ENCODE results near the gene DDX24.

DNA sequence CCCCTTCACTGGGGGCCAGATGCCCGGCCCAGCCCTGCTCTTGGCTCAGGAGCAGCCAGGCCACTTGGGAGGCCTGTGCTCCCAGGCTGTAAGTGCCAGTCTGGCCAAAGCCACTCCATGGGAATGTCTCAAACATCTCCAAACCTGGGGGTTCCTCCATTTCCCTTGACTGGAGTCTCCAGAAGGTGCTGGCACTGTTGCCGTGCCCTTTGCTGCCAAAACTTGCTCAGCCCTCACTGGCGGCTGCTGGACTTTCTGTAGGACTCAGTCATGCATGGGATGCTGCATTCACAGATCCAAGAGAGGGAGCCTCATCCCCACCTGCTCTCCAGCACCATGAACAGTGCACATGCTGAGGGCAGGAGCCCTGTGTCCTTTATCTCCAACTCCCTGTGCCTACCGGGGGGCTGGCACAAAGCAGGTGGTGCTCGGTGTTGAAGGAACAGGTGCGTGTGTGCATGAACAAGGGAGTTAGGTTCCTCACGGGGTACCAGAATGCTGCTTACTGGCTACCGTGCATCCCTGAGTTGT, 64.5 kb downstream of the DDX24 start:
- TF ChIP-seq EP300 (IDR thresholded peaks at IDR 0.05) (no peak), CTCF (IDR thresholded peaks at IDR 0.05) (no peak)

All from gastroesophageal sphincter (tissue), 3 donors.